Smooth muscle cell (in vitro differentiated cells): ENCODE data around the gene ZNF414. TPM values are rescaled to one million over a fixed set of nuclear protein-coding genes. Genes with fewer than 3 reads are reported as not detected.
"Not testable (repeated sequence)": the region's sequence is repeated elsewhere in the genome, so short reads cannot be mapped to it uniquely, and the experiment has no call there.

ENCODE experiments used
- DNase-seq: peaks from one replicate; lab custom pipeline; 2025; ENCODE audit not compliant: unreplicated experiment; lab: John Stamatoyannopoulos, UW
- H2AFZ ChIP-seq: fragments of 200-600 bp; sonication (generic); 2 replicates; pipeline ENCODE4 v1.6.0; 2016; ENCODE audit warnings: antibody characterized with exemption, low read depth, mild to moderate bottlenecking
- H3F3A ChIP-seq: fragments of 200-600 bp; sonication (generic); 2 replicates; pipeline ENCODE4 v1.6.0; 2017; ENCODE audit warnings: antibody characterized with exemption, low read depth
- H3K27ac ChIP-seq: fragments of 200-600 bp; sonication (generic); 2 replicates; pipeline ENCODE4 v1.5.1; 2016; ENCODE audit warnings: low read depth, mild to moderate bottlenecking
- H3K27me3 ChIP-seq: fragments of 200-600 bp; sonication (generic); 2 replicates; pipeline ENCODE4 v1.6.1; 2016; ENCODE audit warnings: low read depth, mild to moderate bottlenecking
- H3K36me3 ChIP-seq: fragments of 200-600 bp; sonication (generic); 2 replicates; pipeline ENCODE4 v1.5.1; 2016; ENCODE audit warnings: low read depth
- H3K4me1 ChIP-seq: fragments of 200-600 bp; sonication (generic); 2 replicates; pipeline ENCODE4 v1.5.1; 2016; ENCODE audit warnings: low read depth
- H3K4me2 ChIP-seq: fragments of 200-600 bp; sonication (generic); 2 replicates; pipeline ENCODE4 v1.6.0; 2016; ENCODE audit warnings: mild to moderate bottlenecking
- H3K4me3 ChIP-seq: fragments of 200-600 bp; sonication (generic); 2 replicates; pipeline ENCODE4 v1.5.1; 2016; ENCODE audit warnings: mild to moderate bottlenecking
- H3K79me2 ChIP-seq: fragments of 200-600 bp; sonication (generic); 2 replicates; pipeline ENCODE4 v1.6.0; 2016; ENCODE audit warnings: low read depth, mild to moderate bottlenecking
- H3K9ac ChIP-seq: fragments of 200-600 bp; sonication (generic); 2 replicates; pipeline ENCODE4 v1.6.0; 2016; ENCODE audit warnings: low read depth
- H3K9me3 ChIP-seq: fragments of 200-600 bp; sonication (generic); replicated peaks from 2 replicates; pipeline ENCODE4 v1.5.1; 2016; ENCODE audit warnings: low read depth
- H4K20me1 ChIP-seq: fragments of 200-600 bp; sonication (generic); 2 replicates; pipeline ENCODE4 v1.6.0; 2016; ENCODE audit warnings: low read depth
- CTCF ChIP-seq: fragments of 200-600 bp; sonication (generic); IDR thresholded peaks from 2 replicates; pipeline ENCODE4 v1.5.1; 2017; ENCODE audit warnings: borderline replicate concordance, mild to moderate bottlenecking, antibody characterized with exemption; ENCODE audit not compliant: insufficient read depth, poor library complexity, severe bottlenecking
- WGBS: methylation state at CpG from one replicate; pipeline ENCODE4 v1.1.7; 2016; ENCODE audit warnings: low lambda C conversion rate; 5-methylcytosine and 5-hydroxymethylcytosine counted together
- polyA plus RNA-seq: library from polyadenylated mRNA; unstranded; fragments of >200 nt; fragmentation: Nextera tagmentation; extraction: Ambion mirVana; gene quantifications from 2 replicates; pipeline ENCODE4 v1.2.1, GENCODE V29; 2016
- total RNA-seq: library from RNA; depleted of rRNA; stranded (reverse); fragments of >200 nt; gene quantifications from 2 replicates; pipeline ENCODE4 v1.2.3, GENCODE V29; 2014

Gene ZNF414
- total and polyA plus RNA-seq, 2 experiments from 2014 or later: 10.2 to 33.0 TPM

- no peak for DNase-seq
- H3K79me2 ChIP-seq: no peaks in the 10 kb centered on the region
- no peaks in the 10 kb centered on the region for H3K27me3 ChIP-seq
- no peak overlapping the region for H3K9ac ChIP-seq
- no peaks in the 10 kb centered on the region for H3K36me3 ChIP-seq
- no peak overlapping the region for H3K4me2 ChIP-seq
- H3K4me1 ChIP-seq: peaks cover 8% of the 10 kb centered on the region
- no peak overlapping the region for H3K27ac ChIP-seq
- no peak for TF ChIP-seq CTCF
- H4K20me1 ChIP-seq: no peaks in the 10 kb centered on the region
- 98% methylated on average over 11 of the region's 11 CpGs for WGBS
- H3K9me3 ChIP-seq: no peaks in the 10 kb centered on the region
- no peak overlapping the region for H3K4me3 ChIP-seq
- H2AFZ ChIP-seq: no peak overlapping the region
- H3F3A ChIP-seq: no peaks in the 10 kb centered on the region
These were observed 1.4 kb upstream of the ZNF414 start for GRCh38 chr19:8515317-8515716.

GRCh38 chr19:8514505-8515009, 590 bp upstream of the ZNF414 start:
- 92% methylated on average over 21 of the region's 21 CpGs for WGBS

GRCh38 chr19:8513036-8513686, 806 bp downstream of the ZNF414 start:
- Histone ChIP-seq H3K36me3 (no peaks in the 10 kb centered on the region), H3F3A (no peaks in the 10 kb centered on the region), H4K20me1 (no peaks in the 10 kb centered on the region), H3K27ac (peak overlapping the region; percentile 95), H3K9me3 (no peaks in the 10 kb centered on the region), H2AFZ (no peak overlapping the region), H3K9ac (peak overlapping the region; percentile 97), H3K4me2 (peak overlapping the region; percentile 86), H3K27me3 (no peaks in the 10 kb centered on the region), H3K4me3 (peak overlapping the region; percentile 66), H3K79me2 (no peaks in the 10 kb centered on the region), H3K4me1 (peaks cover 8% of the 10 kb centered on the region)
- no peak for DNase-seq
- WGBS: 68% methylated on average over 19 of the region's 19 CpGs
- TF ChIP-seq CTCF: no peak

More at GRCh38 chr19:8514505-8515009, 590 bp upstream of the ZNF414 start:
- H3K9me3 ChIP-seq, H2AFZ ChIP-seq, H3K27me3 ChIP-seq, H3F3A ChIP-seq, DNase-seq, H3K79me2 ChIP-seq, H3K4me1 ChIP-seq, H4K20me1 ChIP-seq, H3K36me3 ChIP-seq: not testable (repeated sequence)
- peak overlapping the region; percentile 86 for H3K4me2 ChIP-seq
- peak overlapping the region; percentile 95 for H3K27ac ChIP-seq
- peak overlapping the region; percentile 97 for H3K9ac ChIP-seq
- peak overlapping the region; percentile 66 for H3K4me3 ChIP-seq

- DNase-seq: no peak
- WGBS: 85% methylated on average over 22 of the region's 22 CpGs
- no peaks in the 10 kb centered on the region for H3K79me2 ChIP-seq
- no peak overlapping the region for H3K4me3 ChIP-seq
- no peaks in the 10 kb centered on the region for H3K9me3 ChIP-seq
- H3K4me1 ChIP-seq: peaks cover 8% of the 10 kb centered on the region
- no peaks in the 10 kb centered on the region for H4K20me1 ChIP-seq
- TF ChIP-seq CTCF: no peak
- no peak overlapping the region for H2AFZ ChIP-seq
- H3K27me3 ChIP-seq: no peaks in the 10 kb centered on the region
- H3K27ac ChIP-seq: no peak overlapping the region
- peak overlapping the region; percentile 86 for H3K4me2 ChIP-seq
- no peaks in the 10 kb centered on the region for H3K36me3 ChIP-seq
- no peak overlapping the region for H3K9ac ChIP-seq
- no peaks in the 10 kb centered on the region for H3F3A ChIP-seq
These were observed 1.6 kb downstream of the ZNF414 start for GRCh38 chr19:8512115-8512967.
